GM20000 (cell line): ENCODE measurements around the gene FLNB.

Experiments used
- DNase-seq: peaks from one replicate; pipeline ENCODE4 v3.0.0; 2012; ENCODE audit warnings: low spot score
- TF ChIP-seq, protein P1 (sequence below): IDR thresholded peaks from 2 replicates; pipeline ENCODE4 v1.5.1; 2012; ENCODE audit warnings: mild to moderate bottlenecking, control low read depth; ENCODE audit errors: extremely low read depth, missing control alignments

FLNB gene

DNA sequence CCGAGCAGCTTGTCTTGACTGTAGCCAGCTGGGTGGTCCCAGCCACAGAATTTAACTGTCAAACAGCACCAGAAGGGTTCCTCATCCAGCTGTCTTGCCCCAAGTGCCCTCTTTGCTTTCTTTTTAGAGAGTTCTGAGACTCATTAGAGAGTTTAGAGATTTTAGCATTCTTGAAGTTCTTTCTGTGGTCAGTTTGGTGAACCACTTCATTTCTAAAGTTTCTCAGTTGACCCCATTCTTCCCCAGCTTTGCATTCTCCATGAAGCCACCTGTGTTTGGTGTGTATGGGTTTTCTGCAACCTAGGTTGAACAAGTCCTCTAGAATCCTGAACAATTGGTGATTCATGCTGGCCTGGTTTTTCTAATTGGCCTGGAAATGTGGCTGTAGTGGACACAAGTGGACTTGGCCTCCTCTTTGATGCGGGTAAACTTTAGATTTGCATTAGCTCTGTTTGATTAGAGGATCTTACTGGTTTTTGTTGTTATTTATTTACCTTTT lies 33.7 kb downstream of the FLNB start:
- TF ChIP-seq, protein P1, sequence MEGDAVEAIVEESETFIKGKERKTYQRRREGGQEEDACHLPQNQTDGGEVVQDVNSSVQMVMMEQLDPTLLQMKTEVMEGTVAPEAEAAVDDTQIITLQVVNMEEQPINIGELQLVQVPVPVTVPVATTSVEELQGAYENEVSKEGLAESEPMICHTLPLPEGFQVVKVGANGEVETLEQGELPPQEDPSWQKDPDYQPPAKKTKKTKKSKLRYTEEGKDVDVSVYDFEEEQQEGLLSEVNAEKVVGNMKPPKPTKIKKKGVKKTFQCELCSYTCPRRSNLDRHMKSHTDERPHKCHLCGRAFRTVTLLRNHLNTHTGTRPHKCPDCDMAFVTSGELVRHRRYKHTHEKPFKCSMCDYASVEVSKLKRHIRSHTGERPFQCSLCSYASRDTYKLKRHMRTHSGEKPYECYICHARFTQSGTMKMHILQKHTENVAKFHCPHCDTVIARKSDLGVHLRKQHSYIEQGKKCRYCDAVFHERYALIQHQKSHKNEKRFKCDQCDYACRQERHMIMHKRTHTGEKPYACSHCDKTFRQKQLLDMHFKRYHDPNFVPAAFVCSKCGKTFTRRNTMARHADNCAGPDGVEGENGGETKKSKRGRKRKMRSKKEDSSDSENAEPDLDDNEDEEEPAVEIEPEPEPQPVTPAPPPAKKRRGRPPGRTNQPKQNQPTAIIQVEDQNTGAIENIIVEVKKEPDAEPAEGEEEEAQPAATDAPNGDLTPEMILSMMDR, result no peak
- DNase-seq, result peak; percentile 60

GRCh38 chr3:58042947-58043707 lies 34.9 kb downstream of the FLNB start:
- TF ChIP-seq, protein P1, result no peak
- no peak for DNase-seq

DNA sequence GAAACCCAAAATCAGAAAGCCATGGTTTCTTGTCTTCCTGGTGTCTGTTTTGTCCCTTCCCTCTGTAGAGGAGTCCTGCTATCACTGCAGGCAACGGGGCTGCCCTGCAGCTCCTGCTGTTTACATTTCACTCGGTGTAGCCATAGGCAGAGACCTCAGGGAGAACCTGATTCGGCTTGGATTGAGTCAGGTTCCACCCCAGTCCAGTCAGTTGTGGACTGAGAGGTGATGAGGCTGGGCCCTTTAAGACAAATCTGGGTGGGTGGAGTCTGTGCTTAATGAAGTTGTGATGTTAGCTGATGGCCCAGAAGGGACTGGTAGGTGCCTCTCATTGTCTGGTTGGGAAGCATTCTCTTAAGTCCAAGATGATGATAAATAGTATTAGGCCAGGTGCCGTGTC lies 35.7 kb downstream of the FLNB start:
- TF ChIP-seq, protein P1, result no peak
- no peak for DNase-seq

GRCh38 chr3:58044691-58045483 lies 36.7 kb downstream of the FLNB start:
- TF ChIP-seq, protein P1, result no peak
- no peak for DNase-seq

DNA sequence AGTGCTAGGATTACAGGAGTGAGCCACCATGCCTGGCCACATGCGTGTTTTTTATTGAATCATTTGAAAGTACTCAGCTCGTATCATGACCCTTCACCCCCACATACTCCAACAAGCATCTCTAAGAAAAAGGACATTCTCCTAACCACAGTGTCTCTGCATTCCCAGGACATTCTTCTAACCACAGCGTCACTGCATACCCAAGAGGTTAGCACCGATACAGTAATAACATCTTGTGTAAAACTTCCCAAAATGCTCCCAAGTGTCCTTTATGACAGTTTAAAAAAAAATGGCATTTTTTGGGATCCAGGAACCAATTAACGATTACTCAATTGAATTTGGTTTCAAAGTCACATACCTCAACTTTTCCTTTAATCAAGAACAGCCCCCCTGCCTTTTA lies 39.6 kb downstream of the FLNB start:
- TF ChIP-seq, protein P1, result no peak
- no peak for DNase-seq

DNA sequence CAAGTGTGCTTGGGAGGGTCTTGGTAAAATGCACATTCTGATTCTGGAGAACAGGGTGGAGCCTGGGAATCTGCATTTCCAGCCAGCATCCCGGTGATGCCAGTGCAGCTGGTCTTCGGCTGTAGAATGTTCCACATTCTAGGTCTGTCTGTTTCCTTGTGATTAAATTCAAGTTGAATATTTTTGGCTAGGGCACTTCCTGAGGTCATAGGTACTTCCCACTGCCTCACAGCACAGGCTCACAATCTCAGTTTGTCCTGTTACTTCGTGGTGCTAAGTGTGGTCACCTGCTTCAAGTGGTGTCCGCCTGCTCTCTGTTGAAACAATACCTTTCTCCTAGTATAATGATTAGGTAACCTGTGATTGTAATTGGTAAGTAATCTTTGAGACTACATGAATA lies 40.1 kb downstream of the FLNB start:
- TF ChIP-seq, protein P1, result no peak

GRCh38 chr3:58049143-58049785 lies 41.0 kb downstream of the FLNB start:
- TF ChIP-seq, protein P1, result no peak
- DNase-seq, result no peak

More for the DNA sequence above, 40.1 kb downstream of the FLNB start:
- DNase-seq, result no peak
